NCI-H146 (cell line): Measurements from ENCODE around the gene MRPL49.
A peak's percentile ranks its signal among the peaks of the same experiment; 100 is the strongest.

ENCODE experiments used
- DNase-seq: peaks from one replicate; lab custom pipeline; 2025; lab: John Stamatoyannopoulos, UW

The MRPL49 gene

DNA sequence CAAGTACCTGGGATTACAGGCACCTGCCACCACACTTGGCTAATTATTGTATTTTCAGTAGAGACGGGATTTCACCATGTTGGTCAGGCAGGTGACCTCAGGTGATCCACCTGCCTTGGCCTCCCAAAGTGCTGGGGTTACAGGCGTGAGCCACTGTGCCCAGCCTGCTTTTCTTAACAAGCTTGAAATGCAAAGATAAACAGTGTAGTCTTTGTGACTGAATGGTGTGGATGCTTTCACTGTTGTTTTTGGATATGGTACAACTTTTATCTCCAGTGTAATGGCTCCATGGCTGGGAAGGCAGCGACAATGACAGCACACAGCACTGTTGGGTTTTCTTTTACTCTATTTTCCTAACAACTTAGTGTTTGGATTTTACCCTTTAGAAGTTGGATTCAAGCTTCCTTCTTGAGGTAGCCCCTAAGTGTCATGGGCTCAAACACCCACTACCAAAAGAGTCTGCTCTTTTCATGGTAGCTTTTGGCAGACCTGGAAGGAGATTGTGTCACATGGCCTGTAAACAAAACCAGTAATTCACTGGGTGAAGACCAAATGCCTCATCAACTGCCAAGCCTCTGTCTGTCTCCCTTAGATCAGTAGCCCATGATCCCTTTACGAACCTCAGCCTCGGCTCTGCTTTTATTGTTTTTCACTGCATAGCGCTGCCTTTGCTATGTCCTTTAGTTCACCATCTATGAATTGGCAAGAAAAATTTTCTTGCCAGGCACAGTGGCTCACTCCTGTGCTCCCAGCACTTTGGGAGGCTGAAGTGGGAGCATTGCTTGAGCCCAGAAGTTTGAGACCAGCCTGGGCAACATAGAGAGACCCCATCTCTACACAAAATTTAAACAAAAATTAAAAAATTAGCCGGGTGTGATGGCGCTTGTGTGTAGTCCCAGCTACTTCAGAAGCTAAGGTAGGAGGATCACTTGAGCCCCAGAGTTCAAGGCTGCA, 19.7 kb upstream of the MRPL49 start:
- DNase-seq, result no peak

DNA sequence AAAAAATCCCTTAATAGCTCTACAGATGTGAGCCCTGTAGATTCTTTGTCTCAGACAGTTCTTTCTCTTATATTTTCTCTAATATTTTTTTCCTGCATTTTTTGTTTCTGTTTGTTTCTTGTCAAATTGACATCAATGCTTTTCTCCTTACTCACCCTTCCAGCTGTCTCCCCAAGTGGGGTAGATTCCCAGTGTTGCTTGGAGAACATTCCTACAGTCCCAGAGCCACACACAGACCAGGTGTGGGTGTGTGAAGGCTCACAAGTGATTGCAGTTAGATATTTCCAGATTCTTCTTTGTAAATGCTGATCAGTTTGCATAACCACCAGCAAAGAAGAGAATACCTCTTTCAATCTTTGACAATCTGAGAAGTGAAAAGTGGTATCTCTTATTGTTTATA, 18.6 kb upstream of the MRPL49 start:
- no peak for DNase-seq

DNA sequence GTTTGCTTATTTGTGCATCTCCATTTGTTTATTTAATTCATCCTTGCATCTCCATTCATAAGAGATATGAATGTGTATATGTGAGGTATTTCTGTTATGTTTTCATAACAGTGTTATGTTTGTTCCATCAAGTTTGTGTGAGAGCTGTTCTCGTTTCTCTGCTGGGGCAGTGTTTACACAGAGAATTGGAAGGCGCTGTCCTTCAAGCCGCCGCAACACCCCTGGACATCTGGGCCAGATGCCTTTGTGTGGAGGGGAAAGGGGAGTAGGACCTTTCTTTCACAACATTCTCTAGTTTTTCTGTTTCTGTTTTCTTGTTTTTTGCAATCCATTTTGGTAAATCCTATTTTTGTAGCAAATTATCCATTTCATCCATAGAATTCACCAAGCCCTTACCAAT, 17.5 kb upstream of the MRPL49 start:
- no peak for DNase-seq

DNA sequence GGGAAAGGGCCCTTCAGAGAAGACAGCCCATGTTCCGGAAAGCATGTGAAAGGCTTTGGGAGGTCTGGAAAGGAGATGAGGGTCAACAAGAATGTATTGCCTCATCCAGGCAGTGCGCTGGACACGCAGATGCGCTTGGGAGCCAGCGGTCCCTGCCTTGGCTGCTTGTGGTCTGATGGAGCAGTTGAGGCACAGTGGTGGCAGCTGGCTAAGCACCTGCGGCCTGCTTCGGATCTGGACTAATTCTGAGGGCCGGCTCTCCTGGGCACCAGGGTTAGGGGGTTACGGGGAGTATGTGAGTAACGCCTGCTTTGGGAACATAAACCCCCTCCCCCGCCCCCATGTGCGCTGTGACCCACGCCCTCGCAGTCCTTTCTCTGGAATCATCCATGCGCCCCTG, 15.0 kb upstream of the MRPL49 start:
- no peak for DNase-seq

DNA sequence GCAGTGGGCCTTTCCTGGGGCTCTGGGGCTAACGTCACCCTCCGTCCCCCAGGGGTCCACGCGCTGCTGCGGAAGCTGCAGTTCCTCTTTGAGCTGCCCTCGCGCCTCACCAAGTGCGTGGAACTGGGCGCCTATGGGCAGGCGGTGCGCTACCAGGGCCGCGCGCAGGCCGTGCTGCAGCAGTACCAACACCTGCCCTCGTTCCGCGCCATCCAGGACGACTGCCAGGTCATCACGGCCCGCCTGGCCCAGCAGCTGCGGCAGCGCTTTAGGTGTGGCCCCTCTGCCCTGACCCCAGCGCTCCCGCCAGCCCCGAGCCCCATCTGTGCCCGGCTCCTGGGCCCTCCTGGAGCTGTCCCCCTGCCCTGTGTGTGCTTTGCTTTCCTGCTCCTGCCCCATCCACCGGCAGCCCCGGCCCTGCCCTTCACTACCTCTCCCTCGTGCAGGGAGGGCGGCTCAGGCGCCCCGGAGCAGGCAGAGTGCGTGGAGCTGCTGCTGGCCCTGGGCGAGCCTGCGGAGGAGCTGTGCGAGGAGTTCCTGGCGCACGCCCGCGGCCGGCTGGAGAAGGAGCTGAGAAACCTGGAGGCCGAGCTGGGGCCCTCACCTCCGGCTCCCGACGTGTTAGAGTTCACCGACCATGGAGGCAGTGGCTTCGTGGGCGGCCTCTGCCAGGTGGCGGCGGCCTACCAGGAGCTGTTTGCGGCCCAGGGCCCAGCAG, 14.2 kb upstream of the MRPL49 start:
- DNase-seq, result no peak

DNA sequence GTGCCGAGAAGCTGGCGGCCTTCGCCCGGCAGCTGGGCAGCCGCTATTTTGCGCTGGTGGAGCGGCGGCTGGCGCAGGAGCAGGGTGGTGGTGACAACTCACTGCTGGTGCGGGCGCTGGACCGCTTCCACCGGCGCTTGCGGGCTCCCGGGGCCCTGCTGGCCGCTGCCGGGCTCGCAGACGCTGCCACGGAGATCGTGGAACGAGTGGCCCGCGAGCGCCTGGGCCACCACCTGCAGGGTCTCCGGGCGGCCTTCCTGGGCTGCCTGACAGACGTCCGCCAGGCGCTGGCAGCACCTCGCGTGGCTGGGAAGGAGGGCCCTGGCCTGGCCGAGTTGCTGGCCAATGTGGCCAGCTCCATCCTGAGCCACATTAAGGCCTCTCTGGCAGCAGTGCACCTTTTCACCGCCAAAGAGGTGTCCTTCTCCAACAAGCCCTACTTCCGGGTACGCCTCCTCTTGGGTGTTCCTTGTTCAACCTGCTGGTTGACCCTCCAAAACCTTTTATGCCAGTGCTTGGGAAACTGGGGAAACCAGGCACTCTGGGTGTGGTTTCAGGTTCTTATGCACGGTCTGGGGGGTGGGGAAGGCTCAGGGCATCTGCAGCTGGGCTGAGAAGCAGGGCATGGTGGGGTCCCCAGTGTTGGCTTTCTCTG, 13.5 kb upstream of the MRPL49 start:
- DNase-seq, result no peak

DNA sequence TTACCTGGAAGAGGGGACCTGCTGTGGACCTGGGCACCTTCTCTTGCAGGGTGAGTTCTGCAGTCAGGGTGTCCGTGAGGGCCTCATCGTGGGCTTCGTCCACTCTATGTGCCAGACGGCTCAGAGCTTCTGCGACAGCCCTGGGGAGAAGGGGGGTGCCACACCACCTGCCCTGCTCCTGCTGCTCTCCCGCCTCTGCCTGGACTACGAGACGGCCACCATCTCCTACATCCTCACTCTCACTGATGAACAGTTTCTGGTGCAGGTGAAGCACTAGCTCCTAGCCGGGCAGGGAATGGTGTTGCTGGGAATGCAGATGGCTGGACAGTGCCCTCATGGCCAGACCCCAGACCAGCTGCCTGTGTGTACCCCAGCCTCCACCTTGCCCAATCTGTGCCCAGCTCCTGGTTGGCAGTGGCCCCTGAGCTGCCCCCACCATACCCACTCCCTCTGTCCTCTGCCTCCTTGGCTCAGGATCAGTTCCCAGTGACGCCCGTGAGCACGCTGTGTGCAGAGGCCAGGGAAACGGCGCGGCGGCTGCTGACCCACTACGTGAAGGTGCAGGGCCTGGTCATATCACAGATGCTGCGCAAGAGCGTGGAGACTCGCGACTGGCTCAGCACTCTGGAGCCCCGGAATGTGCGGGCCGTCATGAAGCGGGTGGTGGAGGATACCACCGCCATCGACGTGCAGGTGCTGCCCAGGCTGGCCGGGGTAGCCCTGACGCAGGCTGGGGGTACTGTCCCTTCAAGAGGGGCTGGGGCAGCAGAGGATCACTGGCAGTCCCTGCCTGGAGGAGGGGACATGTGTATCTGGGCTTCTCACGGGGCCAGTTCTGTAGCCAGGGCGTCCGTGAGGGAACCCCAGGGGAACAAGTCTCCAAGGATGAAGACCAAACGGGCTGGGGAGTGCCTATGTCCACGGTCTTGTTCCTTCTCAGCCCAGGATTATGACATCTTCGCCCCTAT, 12.6 kb upstream of the MRPL49 start:
- no peak for DNase-seq

DNA sequence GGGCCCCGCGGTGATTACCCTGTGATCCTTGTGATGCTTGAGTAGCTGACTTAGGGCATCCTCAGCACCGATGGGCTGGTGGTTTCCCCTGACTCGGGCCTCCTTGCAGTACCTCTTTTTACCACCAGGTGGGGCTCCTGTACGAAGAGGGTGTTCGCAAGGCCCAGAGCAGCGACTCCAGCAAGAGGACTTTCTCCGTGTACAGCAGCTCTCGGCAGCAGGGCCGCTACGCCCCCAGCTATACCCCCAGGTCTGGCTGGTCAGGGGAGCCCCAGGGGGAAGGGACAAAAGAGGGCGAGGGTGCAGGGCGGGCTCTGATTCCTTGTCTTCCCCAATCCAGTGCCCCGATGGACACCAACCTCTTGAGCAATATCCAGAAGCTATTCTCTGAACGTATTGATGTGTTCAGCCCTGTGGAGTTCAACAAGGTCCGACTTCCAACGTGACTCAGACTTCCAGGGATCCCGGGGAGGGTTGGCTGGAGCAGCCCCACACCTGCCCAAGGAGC, 11.7 kb upstream of the MRPL49 start:
- peak; percentile 76 for DNase-seq

DNA sequence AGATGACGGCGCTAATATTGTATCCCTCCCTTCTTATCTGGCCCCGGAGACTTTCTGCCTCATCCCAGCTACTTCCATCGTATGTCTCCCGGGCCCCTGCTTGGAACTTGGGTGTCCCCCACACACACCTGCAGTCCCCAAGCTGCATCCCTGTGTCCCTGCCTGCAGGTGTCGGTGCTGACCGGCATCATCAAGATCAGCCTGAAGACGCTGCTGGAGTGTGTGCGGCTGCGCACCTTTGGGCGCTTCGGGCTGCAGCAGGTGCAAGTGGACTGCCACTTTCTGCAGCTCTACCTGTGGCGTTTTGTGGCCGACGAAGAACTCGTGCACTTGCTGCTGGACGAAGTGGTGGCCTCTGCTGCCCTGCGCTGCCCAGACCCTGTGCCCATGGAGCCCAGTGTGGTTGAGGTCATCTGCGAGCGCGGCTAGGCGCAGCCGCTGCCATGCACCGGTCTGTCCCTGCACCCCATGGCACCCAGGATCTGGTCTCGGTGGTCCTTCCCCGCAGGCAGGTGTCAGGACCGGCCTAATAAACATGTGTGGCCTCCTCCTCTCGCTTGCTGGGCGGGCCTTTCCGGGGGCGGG, 10.9 kb upstream of the MRPL49 start:
- DNase-seq, result no peak

DNA sequence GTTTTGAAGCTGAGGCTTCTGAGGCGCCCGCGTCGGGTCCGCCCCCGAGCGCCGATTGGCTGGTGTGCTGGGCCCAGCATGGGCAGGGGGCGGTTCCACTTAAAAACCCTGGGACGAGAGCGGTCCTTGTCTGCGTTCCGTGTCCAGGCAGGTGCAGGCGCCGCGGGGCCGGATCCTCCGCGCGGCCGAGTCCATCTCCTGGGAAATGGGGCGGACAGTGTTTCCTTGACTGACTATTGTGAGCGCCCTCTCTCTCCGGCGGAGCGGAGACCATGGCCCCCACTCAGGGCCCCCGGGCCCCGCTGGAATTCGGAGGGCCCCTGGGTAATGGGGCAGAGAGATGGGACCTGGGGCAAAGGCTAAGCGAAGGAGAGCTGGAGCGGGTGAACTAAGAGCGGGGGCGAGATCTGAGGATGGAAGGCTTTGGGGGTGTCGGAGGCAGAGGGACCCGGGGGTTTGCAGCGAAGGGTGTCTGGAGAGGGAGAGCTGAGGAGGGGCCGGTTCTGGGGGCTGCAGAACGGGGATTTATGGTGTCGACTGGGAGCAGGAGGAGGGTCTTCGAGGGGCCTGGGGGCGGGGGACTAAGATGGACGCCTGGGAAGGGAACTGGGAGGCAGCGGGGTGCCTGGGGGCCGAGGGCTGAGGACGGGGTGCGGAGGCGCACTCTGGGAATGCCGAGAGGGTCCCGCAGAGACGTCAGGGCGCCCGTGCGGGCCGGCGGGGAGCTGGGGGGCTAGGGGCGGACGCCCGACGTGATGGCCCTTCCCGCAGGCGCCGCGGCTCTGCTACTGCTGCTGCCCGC, 10.2 kb upstream of the MRPL49 start, which contains the start of gene TM7SF2:
TSS of gene TM7SF2 (plus strand) at position 129 of the 802 bp plus-strand sequence. CDS start at position 273, 144 bp downstream.
- peak; percentile 98 for DNase-seq

DNA sequence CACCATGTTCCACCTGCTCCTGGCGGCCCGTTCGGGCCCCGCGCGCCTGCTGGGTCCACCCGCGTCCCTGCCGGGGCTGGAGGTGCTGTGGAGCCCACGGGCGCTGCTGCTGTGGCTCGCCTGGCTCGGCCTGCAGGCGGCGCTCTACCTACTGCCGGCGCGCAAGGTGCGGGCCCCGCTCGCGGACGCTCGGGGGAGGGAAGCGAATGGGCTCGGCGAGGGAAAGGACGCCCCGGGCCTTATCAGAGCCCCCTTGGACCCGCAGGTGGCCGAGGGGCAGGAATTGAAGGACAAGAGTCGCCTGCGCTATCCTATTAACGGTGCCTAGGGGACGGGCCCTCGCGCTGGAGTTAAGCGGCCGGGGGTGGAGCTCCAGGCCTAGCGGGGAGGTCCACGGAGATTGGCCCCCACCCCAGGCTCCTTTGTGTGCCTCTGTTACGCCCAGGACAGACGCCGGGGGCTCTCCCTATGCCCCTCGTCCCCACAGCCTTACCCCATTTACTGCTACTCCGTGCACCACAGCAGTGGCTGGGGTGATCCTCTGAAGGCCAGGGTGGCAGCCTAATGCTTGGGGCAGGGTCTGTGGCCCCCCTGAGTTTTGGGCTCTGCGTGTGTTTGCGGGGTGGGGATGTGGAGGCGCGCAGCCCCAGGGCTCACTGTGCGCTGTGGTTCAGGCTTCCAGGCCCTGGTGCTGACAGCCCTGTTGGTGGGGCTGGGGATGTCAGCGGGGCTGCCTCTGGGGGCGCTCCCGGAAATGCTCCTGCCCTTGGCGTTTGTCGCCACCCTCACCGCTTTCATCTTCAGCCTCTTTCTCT, 9.4 kb upstream of the MRPL49 start:
- peak; percentile 81 for DNase-seq

DNA sequence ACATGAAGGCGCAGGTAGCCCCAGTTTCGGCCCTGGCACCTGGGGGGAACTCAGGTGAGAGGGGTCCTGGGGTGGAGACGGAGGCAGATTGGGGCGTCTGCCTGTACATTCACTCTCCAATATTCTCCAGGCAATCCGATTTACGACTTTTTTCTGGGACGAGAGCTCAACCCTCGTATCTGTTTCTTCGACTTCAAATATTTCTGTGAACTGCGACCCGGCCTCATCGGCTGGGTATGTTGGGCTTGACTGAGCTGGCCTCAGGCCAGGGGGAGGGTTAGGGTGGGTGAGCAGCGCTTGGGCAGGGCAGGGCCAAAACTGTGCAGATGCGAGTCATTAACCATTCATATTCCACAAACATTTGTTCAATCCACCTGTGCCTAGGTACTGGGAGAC, 8.8 kb upstream of the MRPL49 start:
- peak; percentile 30 for DNase-seq

DNA sequence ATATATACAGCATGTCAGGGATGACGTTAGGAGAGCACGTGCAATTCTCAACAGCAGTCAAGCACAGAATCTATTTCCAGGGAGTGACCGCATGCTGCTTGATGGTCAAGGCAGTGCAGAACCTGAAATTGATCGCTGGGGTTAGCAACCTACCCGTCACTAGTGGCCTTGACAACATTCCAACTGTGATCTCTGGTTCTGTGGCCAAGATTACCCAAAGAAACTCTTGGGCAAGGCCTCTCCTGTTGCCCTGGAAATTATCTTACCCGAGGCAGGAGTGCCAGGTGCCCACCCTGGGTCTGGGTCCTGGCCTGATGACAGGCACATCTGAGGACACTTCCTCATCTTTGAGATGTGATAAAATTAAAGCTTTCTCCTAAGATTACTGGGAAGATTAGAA, 8.3 kb upstream of the MRPL49 start:
- no peak for DNase-seq

DNA sequence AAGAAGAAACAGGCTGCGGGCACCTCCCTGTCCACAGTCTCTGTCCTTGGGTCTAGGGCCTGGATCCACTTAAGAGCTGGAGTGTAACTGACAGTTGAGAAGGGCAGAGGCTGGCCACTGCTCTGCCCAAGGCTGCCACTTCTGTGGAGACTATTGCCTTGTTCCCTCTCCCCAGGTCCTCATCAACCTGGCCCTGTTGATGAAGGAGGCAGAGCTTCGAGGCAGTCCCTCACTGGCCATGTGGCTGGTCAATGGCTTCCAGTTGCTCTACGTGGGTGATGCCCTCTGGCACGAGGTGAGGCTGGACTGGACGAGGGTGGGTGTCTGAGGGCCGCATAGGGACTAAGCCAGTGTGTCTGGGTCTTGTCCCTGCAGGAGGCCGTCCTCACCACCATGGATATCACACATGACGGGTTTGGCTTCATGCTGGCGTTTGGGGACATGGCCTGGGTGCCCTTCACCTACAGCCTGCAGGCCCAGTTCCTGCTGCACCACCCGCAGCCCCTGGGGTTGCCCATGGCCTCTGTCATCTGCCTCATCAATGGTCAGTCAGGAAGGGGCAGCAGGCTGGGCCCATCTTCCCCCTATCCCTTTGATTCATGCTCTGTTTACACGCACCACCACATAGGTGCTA, 7.5 kb upstream of the MRPL49 start:
- no peak for DNase-seq

DNA sequence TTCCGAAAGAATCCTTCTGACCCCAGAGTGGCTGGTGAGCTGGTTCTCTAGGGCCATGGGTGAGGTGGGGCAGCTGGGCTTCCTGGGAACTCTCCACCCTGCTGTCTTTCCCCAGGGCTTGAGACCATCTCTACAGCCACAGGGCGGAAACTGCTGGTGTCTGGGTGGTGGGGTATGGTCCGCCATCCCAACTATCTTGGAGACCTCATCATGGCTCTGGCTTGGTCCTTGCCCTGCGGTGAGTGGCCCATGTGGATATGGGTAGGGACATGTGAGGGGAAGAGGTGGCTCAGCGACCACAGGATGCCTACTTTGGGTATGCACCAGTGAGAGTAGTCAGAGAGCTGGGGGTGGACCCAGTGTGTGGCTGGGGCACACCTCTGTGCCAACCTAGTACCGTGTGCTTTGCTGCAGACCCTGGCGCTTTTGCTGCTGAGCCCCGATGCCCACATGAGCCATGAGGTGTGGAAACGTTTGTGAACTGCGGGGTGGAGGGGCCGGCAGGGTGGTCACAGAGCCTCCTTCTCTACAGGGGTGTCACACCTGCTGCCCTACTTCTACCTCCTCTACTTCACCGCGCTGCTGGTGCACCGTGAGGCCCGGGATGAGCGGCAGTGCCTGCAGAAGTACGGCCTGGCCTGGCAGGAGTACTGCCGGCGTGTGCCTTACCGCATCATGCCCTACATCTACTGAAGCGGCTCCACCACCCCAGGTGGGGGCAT, 6.6 kb upstream of the MRPL49 start:
- DNase-seq, result no peak

DNA sequence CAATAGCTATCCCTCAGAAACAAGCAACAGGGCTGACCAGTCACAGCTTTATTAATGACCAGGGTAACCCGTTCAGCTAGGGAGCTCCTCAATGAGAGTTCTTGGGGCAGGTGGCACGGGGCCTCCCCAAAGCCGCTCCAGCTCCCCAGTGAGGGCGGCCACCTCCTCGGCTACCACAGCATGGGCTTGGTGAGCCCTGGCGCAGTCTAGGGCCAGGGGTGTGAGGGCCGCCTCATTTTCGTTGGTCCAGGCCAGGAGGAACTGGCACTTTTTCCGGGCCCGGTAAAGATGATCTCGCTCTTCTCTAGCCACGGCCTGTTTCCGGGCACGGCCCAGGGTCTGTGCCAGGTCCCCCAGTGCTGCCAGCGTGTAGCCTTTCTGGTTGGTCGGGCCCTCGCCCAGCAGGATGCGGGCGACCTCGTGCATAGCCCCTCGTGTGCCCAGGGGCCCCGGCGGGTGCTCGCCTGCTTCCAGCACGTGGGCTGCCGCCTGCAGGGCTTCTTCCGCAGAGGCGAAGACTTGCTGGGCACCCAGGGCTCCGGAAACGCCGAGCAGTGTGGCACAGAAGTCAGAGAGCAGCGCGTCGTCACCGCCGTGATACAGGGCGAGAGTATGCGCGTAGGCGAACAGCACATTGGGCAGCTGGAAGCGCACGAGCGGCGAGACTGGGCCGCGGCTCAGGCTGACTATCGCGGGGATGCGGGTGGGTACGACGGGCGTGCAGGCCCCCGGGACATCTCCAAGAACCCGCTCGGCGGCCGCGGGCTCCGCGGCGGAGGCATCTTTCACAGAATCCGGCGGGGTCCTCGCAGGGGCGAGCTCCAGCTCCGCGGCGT, 5.5 kb upstream of the MRPL49 start:
- DNase-seq, result peak; percentile 52
